Activated CD4-positive, alpha-beta T cell treated with anti-CD3 and anti-CD28 coated beads for 36 hours (primary cell): ENCODE results near the gene DYDC2. TPM values are rescaled to one million over a fixed set of nuclear protein-coding genes. Genes with fewer than 3 reads are reported as not detected.

Experiments used
- ATAC-seq: fragments of 200-7000 bp; cut with Tn5 transposase; one replicate; pipeline ENCODE4 v1.10.0; 2021; ENCODE audit warnings: mild to moderate bottlenecking, moderate library complexity
- CTCF ChIA-PET: fragments of 350-600 bp; sonication (Branson Sonifier 250); formaldehyde crosslinking; loops from one replicate; lab custom pipeline; 2021; ENCODE audit warnings: antibody characterized with exemption; lab: Charles Lee
- POLR2A ChIA-PET: fragments of 350-600 bp; sonication (Branson Sonifier 250); formaldehyde crosslinking; loops from one replicate; lab custom pipeline; 2021; ENCODE audit warnings: antibody characterized with exemption, inconsistent platforms; lab: Charles Lee
- DNase-seq: peaks from one replicate; pipeline ENCODE4 v3.0.0-alpha.2; 2020
- H3K27ac Mint-ChIP-seq: one replicate; pipeline ENCODE4 v1.8.0; 2021; ENCODE audit warnings: mixed read lengths
- H3K27me3 Mint-ChIP-seq: one replicate; pipeline ENCODE4 v1.8.0; 2021; ENCODE audit warnings: mixed read lengths
- H3K36me3 Mint-ChIP-seq: one replicate; pipeline ENCODE4 v1.8.0; 2021; ENCODE audit warnings: low read depth, mixed read lengths
- H3K4me1 Mint-ChIP-seq: one replicate; pipeline ENCODE4 v1.8.0; 2021; ENCODE audit warnings: mixed read lengths
- H3K4me3 Mint-ChIP-seq: one replicate; pipeline ENCODE4 v1.8.0; 2021; ENCODE audit warnings: mild to moderate bottlenecking, moderate library complexity, mixed read lengths
- H3K9me3 Mint-ChIP-seq: one replicate; pipeline ENCODE4 v1.8.0; 2021; ENCODE audit warnings: low read depth, mixed read lengths
- intact Hi-C, 2 experiments: fragments of 100-400 bp; cut with DNase I in 1 of 2; cut with micrococcal nuclease in 1 of 2; formaldehyde crosslinking; loops; one replicate each; pipeline versions ENCODE4 v1.14.2 to v1.15.1; 2022 to 2024; cut with DNase I, micrococcal nuclease
- total RNA-seq, 2 experiments: library from RNA; stranded (reverse); gene quantifications; one replicate each; pipeline ENCODE4 v1.2.3, GENCODE V29; 2021

Gene DYDC2
- total RNA-seq, 2 experiments from 2014 or later = 0.37 to 0.79 TPM

GRCh38 chr10:80405626-80406025 is 49.0 kb downstream of the DYDC2 start:
- intact Hi-C loops = loop anchor here in 1 of 2 experiments (5.0 kb wide), 1 partner anchor 203 kb away; no protein-coding TSS in a partner anchor
- H3K4me3 Mint-ChIP-seq = no peak overlapping the region
- no peak overlapping the region for H3K27ac Mint-ChIP-seq
- DNase-seq (no peak), ATAC-seq (no peak)
- POLR2A ChIA-PET = interaction anchor here (0.7 kb wide), 1 partner anchor 96 kb away, joined by 4 read pairs; no protein-coding TSS in a partner anchor
- H3K27me3 Mint-ChIP-seq = no peaks in the 10 kb centered on the region
- CTCF ChIA-PET = interaction anchor here (0.8 to 1.5 kb wide), 10 partner anchors 23 to 259 kb away, joined by 3 to 5 read pairs (median 4); no protein-coding TSS in a partner anchor
- no peaks in the 10 kb centered on the region for H3K36me3 Mint-ChIP-seq
- H3K9me3 Mint-ChIP-seq = no peaks in the 10 kb centered on the region
- H3K4me1 Mint-ChIP-seq = peaks cover 17% of the 10 kb centered on the region

- CTCF ChIA-PET = interaction anchor here (0.8 to 2.4 kb wide), 11 partner anchors 22 to 258 kb away, joined by 3 to 22 read pairs (median 4); no protein-coding TSS in a partner anchor
- H3K4me3 Mint-ChIP-seq = no peak overlapping the region
- no peaks in the 10 kb centered on the region for H3K9me3 Mint-ChIP-seq
- ATAC-seq (no peak), DNase-seq (no peak)
- intact Hi-C loops = loop anchor here in 1 of 2 experiments (5.0 kb wide), 1 partner anchor 204 kb away; no protein-coding TSS in a partner anchor
- peaks cover 21% of the 10 kb centered on the region for H3K4me1 Mint-ChIP-seq
- H3K27ac Mint-ChIP-seq = no peak overlapping the region
- POLR2A ChIA-PET = interaction anchor here (0.7 kb wide), 1 partner anchor 96 kb away, joined by 4 read pairs; no protein-coding TSS in a partner anchor
- no peaks in the 10 kb centered on the region for H3K27me3 Mint-ChIP-seq
- no peaks in the 10 kb centered on the region for H3K36me3 Mint-ChIP-seq
Measured at GRCh38 chr10:80406204-80406603, 49.6 kb downstream of the DYDC2 start.

- Mint-ChIP-seq H3K4me1 (peaks cover 33% of the 10 kb centered on the region), H3K36me3 (no peaks in the 10 kb centered on the region), H3K27ac (peak overlapping the region; percentile 94), H3K27me3 (no peaks in the 10 kb centered on the region), H3K4me3 (peak overlapping the region; percentile 76), H3K9me3 (no peaks in the 10 kb centered on the region)
- intact Hi-C loops = loop anchor here (1.0 to 5.0 kb wide), 5 partner anchors 35 to 206 kb away; no protein-coding TSS in a partner anchor
- ATAC-seq (peak; percentile 77), DNase-seq (peak; percentile 77)
- ChIA-PET CTCF (interaction anchor here (0.6 to 2.4 kb wide), 14 partner anchors 14 to 222 kb away, joined by 3 to 22 read pairs (median 4); no protein-coding TSS in a partner anchor), POLR2A (interaction anchor here (0.6 to 1.3 kb wide), 2 partner anchors 97 to 147 kb away, joined by 4 to 10 read pairs; no protein-coding TSS in a partner anchor)
Measured at GRCh38 chr10:80407812-80408241, 51.2 kb downstream of the DYDC2 start.

- peak within 1 kb of the TSS; percentile 76 for H3K4me3 Mint-ChIP-seq
- no peaks in the 10 kb centered on the region for H3K27me3 Mint-ChIP-seq
- H3K36me3 Mint-ChIP-seq = no peaks in the 10 kb centered on the region
- H3K9me3 Mint-ChIP-seq = no peaks in the 10 kb centered on the region
- peak; percentile 84 for ATAC-seq
- H3K27ac Mint-ChIP-seq = peak within 1 kb of the TSS; percentile 94
- H3K4me1 Mint-ChIP-seq = peaks cover 40% of the 10 kb centered on the region
- intact Hi-C loops = loop anchor here (1.0 to 5.0 kb wide), 5 partner anchors 34 to 206 kb away; no protein-coding TSS in a partner anchor
- DNase-seq = peak; percentile 91
- CTCF ChIA-PET = interaction anchor here (0.6 to 2.4 kb wide), 15 partner anchors 14 to 221 kb away, joined by 3 to 22 read pairs (median 4); no protein-coding TSS in a partner anchor
- POLR2A ChIA-PET = interaction anchor here (0.6 to 1.3 kb wide), 3 partner anchors 96 to 146 kb away, joined by 3 to 10 read pairs (median 4); no protein-coding TSS in a partner anchor
Measured at GRCh38 chr10:80408242-80409101, 51.9 kb downstream of the DYDC2 start, which contains the start of gene PRXL2A. PRXL2A (plus strand) TSS chr10:80408551; CDS start chr10:80420468, 11,917 bp downstream.

- Mint-ChIP-seq H3K27me3 (no peaks in the 10 kb centered on the region), H3K4me3 (peak overlapping the region; percentile 76), H3K4me1 (peaks cover 44% of the 10 kb centered on the region), H3K9me3 (no peaks in the 10 kb centered on the region), H3K27ac (no peak overlapping the region), H3K36me3 (no peaks in the 10 kb centered on the region)
- no peak for ATAC-seq
- intact Hi-C loops = loop anchor here (2.0 to 5.0 kb wide), 3 partner anchors 34 to 207 kb away; no protein-coding TSS in a partner anchor
- no peak for DNase-seq
- POLR2A ChIA-PET = interaction anchor here (0.6 kb wide), 1 partner anchor 96 kb away, joined by 3 read pairs; no protein-coding TSS in a partner anchor
- CTCF ChIA-PET = interaction anchor here (1.1 kb wide), 1 partner anchor 31 kb away, joined by 4 read pairs; no protein-coding TSS in a partner anchor
Measured at GRCh38 chr10:80409121-80409520, 52.5 kb downstream of the DYDC2 start.

GRCh38 chr10:80410122-80410521 is 53.5 kb downstream of the DYDC2 start:
- POLR2A ChIA-PET = no interaction called here
- H3K4me1 Mint-ChIP-seq = peaks cover 44% of the 10 kb centered on the region
- ATAC-seq (no peak), DNase-seq (no peak)
- intact Hi-C loops = no loop called here
- CTCF ChIA-PET = interaction anchor here (0.9 to 2.8 kb wide), 4 partner anchors 32 to 191 kb away, joined by 3 to 8 read pairs (median 5); no protein-coding TSS in a partner anchor
- no peak overlapping the region for H3K27ac Mint-ChIP-seq
- no peaks in the 10 kb centered on the region for H3K9me3 Mint-ChIP-seq
- no peaks in the 10 kb centered on the region for H3K36me3 Mint-ChIP-seq
- no peaks in the 10 kb centered on the region for H3K27me3 Mint-ChIP-seq
- no peak overlapping the region for H3K4me3 Mint-ChIP-seq

GRCh38 chr10:80410578-80411145 is 54.1 kb downstream of the DYDC2 start:
- H3K4me1 Mint-ChIP-seq = peaks cover 44% of the 10 kb centered on the region
- ChIA-PET POLR2A (no interaction called here), CTCF (interaction anchor here (0.8 to 2.8 kb wide), 5 partner anchors 11 to 190 kb away, joined by 3 to 9 read pairs (median 6); no protein-coding TSS in a partner anchor)
- ATAC-seq (no peak), DNase-seq (no peak)
- intact Hi-C loops = no loop called here
- H3K4me3 Mint-ChIP-seq = no peak overlapping the region
- H3K27me3 Mint-ChIP-seq = no peaks in the 10 kb centered on the region
- no peak overlapping the region for H3K27ac Mint-ChIP-seq
- H3K9me3 Mint-ChIP-seq = no peaks in the 10 kb centered on the region
- H3K36me3 Mint-ChIP-seq = no peaks in the 10 kb centered on the region

GRCh38 chr10:80411267-80411668 is 54.7 kb downstream of the DYDC2 start:
- Mint-ChIP-seq H3K27ac (no peak overlapping the region), H3K9me3 (no peaks in the 10 kb centered on the region), H3K36me3 (no peaks in the 10 kb centered on the region), H3K4me3 (no peak overlapping the region), H3K4me1 (peaks cover 45% of the 10 kb centered on the region), H3K27me3 (no peaks in the 10 kb centered on the region)
- DNase-seq = no peak
- ChIA-PET POLR2A (no interaction called here), CTCF (interaction anchor here (0.5 to 2.8 kb wide), 7 partner anchors 11 to 95 kb away, joined by 3 to 9 read pairs (median 5); no protein-coding TSS in a partner anchor)
- intact Hi-C loops = no loop called here
- ATAC-seq = no peak

- no peak overlapping the region for H3K27ac Mint-ChIP-seq
- no peaks in the 10 kb centered on the region for H3K9me3 Mint-ChIP-seq
- intact Hi-C loops = no loop called here
- ATAC-seq (no peak), DNase-seq (no peak)
- CTCF ChIA-PET = interaction anchor here (0.5 to 2.8 kb wide), 7 partner anchors 26 to 94 kb away, joined by 3 to 9 read pairs (median 5); no protein-coding TSS in a partner anchor
- no peak overlapping the region for H3K4me3 Mint-ChIP-seq
- POLR2A ChIA-PET = no interaction called here
- H3K27me3 Mint-ChIP-seq = no peaks in the 10 kb centered on the region
- peaks cover 46% of the 10 kb centered on the region for H3K4me1 Mint-ChIP-seq
- no peaks in the 10 kb centered on the region for H3K36me3 Mint-ChIP-seq
Measured at GRCh38 chr10:80411681-80412220, 55.2 kb downstream of the DYDC2 start.

GRCh38 chr10:80412486-80412885 is 55.9 kb downstream of the DYDC2 start:
- ChIA-PET POLR2A (no interaction called here), CTCF (interaction anchor here (0.6 to 2.8 kb wide), 5 partner anchors 32 to 94 kb away, joined by 3 to 9 read pairs (median 7); no protein-coding TSS in a partner anchor)
- ATAC-seq = no peak
- peak; percentile 37 for DNase-seq
- intact Hi-C loops = no loop called here
- H3K36me3 Mint-ChIP-seq = no peaks in the 10 kb centered on the region
- no peaks in the 10 kb centered on the region for H3K9me3 Mint-ChIP-seq
- no peaks in the 10 kb centered on the region for H3K27me3 Mint-ChIP-seq
- H3K4me3 Mint-ChIP-seq = no peak overlapping the region
- peaks cover 44% of the 10 kb centered on the region for H3K4me1 Mint-ChIP-seq
- H3K27ac Mint-ChIP-seq = peak overlapping the region; percentile 16
